ENCODE data around the gene R3HDM2.

GRCh38 chr12:57470970-57471656 is 40.3 kb upstream of the R3HDM2 start:
- no peak for TF ChIP-seq CTCF (IDR thresholded peaks at IDR 0.05; ENCODE audit: insufficient read depth, low read depth, low read length)
- TF ChIP-seq EZH2 (IDR thresholded peaks at IDR 0.05; ENCODE audit: insufficient read depth, low read length): no peak

Data from astrocyte (in vitro differentiated cells and primary cell).